Stimulated activated naive CD4-positive, alpha-beta T cell treated with Interleukin-2 at 50 U/mL for 16 hours (primary cell): ENCODE measurements around the gene TNFAIP3.
"Not testable (repeated sequence)": the region's sequence is repeated elsewhere in the genome, so short reads cannot be mapped to it uniquely, and the experiment has no call there.

Experiments used
- DNase-seq: peaks from one replicate; lab custom pipeline; 2025; lab: John Stamatoyannopoulos, UW

Gene TNFAIP3

GRCh38 chr6:137878486-137879285 lies 11.6 kb downstream of the TNFAIP3 start:
- no peak for DNase-seq

GRCh38 chr6:137879299-137879698 lies 12.2 kb downstream of the TNFAIP3 start:
- DNase-seq: no peak

GRCh38 chr6:137879885-137880745 lies 13.1 kb downstream of the TNFAIP3 start:
- DNase-seq: no peak

GRCh38 chr6:137880746-137881521 lies 13.9 kb downstream of the TNFAIP3 start:
- no peak for DNase-seq

GRCh38 chr6:137881522-137881886 lies 14.4 kb downstream of the TNFAIP3 start:
- DNase-seq: no peak

- DNase-seq: no peak
These were observed 15.3 kb downstream of the TNFAIP3 start for GRCh38 chr6:137882225-137882961.

- DNase-seq: peak; percentile 10
These were observed 16.5 kb downstream of the TNFAIP3 start for GRCh38 chr6:137883400-137884148.

GRCh38 chr6:137884149-137884909 lies 17.3 kb downstream of the TNFAIP3 start:
- DNase-seq: no peak

GRCh38 chr6:137884910-137885229 lies 17.8 kb downstream of the TNFAIP3 start:
- DNase-seq: not testable (repeated sequence)

GRCh38 chr6:137886226-137886625 lies 19.2 kb downstream of the TNFAIP3 start:
- not testable (repeated sequence) for DNase-seq

- DNase-seq: no peak
These were observed 24.0 kb downstream of the TNFAIP3 start for GRCh38 chr6:137890983-137891537.

GRCh38 chr6:137892271-137892708 lies 25.2 kb downstream of the TNFAIP3 start:
- no peak for DNase-seq

GRCh38 chr6:137893181-137893580 lies 26.1 kb downstream of the TNFAIP3 start:
- no peak for DNase-seq

- DNase-seq: no peak
These were observed 26.7 kb downstream of the TNFAIP3 start for GRCh38 chr6:137893726-137894125.

GRCh38 chr6:137894378-137894777 lies 27.3 kb downstream of the TNFAIP3 start:
- not testable (repeated sequence) for DNase-seq

GRCh38 chr6:137894779-137895385 lies 27.8 kb downstream of the TNFAIP3 start:
- no peak for DNase-seq

- DNase-seq: no peak
These were observed 29.6 kb downstream of the TNFAIP3 start for GRCh38 chr6:137896647-137897046.

GRCh38 chr6:137900815-137901214 lies 33.8 kb downstream of the TNFAIP3 start:
- no peak for DNase-seq

GRCh38 chr6:137901454-137901853 lies 34.4 kb downstream of the TNFAIP3 start:
- no peak for DNase-seq
